NCI-H510A (cell line): Measurements from ENCODE around the gene ITGAE.

ENCODE experiments used
- DNase-seq: peaks from one replicate; lab custom pipeline; 2025; lab: John Stamatoyannopoulos, UW

Gene ITGAE

GRCh38 chr17:3667366-3668278 is 133.4 kb downstream of the ITGAE start:
- peak; percentile 26 for DNase-seq

- DNase-seq, result no peak
These were observed 134.5 kb downstream of the ITGAE start for GRCh38 chr17:3666516-3666915.

GRCh38 chr17:3665834-3666233 is 135.2 kb downstream of the ITGAE start:
- DNase-seq, result no peak
